SIG-M5 treated with dmso at 0.1 percent for 504 hours (cell line): ENCODE data around the gene WFDC5.
"Not testable (repeated sequence)": the region's sequence is repeated elsewhere in the genome, so short reads cannot be mapped to it uniquely, and the experiment has no call there.

Source experiments
- DNase-seq: peaks from one replicate; lab custom pipeline; 2025; ENCODE audit not compliant: unreplicated experiment; lab: John Stamatoyannopoulos, UW

Gene WFDC5

DNA sequence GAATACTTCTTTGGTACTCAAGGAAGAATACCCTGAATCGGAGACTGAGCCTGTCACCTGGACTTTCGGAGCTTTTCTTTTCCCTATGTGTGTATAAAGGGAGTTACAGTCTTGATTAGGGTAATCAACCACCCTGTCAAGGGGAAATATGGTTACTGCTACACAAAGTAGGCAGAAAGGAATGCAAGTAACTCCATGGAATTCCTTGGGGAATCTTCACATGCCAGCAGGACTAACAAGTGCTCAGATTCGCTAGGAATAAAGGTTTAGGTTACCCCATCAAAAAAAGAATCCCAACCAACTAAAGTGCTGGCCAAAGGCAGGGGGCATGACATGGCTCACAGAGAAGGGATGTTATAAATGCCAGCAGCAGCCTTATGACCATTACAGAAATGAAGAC lies 24.5 kb downstream of the WFDC5 start:
- no peak for DNase-seq

DNA sequence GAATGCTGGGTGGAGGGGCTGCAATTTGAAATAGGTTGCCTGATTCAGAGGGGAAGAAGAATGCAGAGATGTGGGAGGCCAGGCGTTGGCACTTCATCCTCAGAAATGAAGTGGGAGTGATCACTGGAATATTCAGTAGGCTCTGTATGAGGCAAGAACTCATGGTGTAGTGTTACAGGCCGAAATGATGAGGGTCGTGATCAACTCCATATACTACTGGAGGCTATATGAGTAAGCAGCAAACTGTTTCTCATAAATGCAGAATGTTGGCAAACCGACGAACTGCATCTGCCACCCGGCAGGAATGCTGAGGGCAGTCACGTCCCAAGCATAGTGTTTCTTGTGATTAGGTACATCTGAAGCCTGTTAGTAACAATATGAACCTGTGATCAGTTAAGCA lies 26.7 kb downstream of the WFDC5 start:
- DNase-seq: peak; percentile 17

DNA sequence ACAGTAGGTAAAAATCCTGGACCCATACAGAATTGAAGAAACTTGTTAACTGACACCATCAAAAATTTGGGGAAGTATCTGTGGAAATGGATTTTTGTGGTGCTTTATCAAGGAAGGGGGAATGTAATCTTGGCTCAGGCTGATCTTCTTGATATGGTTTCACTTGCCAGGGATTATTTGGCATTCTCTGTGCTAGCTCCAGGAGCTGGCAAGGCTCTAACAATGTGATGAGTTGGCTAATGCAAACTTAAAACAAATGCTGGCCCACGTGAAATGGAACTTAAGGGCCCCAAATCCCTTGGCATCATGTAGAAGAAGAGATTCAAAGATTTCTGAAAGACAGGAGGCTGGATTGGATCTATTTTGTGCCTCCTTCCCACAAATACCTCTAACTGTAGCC lies 27.2 kb downstream of the WFDC5 start:
- DNase-seq: no peak

DNA sequence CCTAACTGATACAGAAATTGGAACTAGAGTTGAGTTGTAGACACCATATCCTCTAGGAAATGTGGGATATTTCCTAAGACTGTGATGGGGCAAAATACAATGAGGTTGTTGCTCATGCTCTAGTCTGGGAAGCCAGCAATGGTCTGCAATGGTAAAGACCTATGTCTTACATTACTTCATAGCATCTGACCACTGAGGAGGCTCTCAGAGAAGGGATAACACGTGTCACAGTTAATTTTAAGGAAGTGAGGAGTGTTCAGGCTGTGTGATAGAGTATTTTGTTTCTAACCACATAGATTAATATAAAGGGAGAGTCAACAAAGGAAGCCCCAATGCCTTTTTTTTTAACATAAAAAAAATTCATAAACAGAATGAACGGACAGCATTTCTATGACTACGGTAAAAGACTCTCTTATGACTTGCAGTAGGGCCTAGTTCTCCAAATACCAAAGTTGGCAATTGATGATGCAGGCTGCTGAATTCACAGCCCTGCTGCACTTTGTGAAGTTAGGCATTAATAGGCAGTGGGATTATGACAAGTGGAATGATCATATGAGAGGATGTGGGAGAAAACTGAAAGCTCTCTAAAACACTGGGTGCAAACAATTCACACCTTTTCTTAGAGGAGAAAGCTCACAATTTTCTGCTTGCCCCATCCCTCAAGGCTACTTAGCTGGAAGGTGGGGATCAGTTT lies 27.7 kb downstream of the WFDC5 start:
- DNase-seq: peak; percentile 53

DNA sequence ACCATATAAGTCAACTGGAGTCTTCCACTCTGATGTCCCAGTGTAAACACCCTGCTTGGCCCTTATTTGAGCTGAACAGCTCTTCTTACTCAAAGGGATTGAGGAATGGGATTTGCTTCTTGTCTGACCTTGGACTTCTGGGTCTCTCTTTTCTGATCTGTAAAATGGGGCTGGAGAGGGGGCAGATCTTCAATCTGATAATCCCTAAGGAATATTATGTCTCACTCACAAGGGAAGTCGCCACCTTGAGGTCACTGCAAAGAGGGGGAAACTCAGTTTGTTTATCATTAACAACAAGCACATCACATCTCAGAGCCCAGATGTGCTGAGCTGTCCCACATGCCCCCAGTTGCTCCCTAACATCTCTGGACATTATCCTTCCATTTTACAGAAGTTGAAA lies 29.1 kb downstream of the WFDC5 start:
- DNase-seq: no peak

DNA sequence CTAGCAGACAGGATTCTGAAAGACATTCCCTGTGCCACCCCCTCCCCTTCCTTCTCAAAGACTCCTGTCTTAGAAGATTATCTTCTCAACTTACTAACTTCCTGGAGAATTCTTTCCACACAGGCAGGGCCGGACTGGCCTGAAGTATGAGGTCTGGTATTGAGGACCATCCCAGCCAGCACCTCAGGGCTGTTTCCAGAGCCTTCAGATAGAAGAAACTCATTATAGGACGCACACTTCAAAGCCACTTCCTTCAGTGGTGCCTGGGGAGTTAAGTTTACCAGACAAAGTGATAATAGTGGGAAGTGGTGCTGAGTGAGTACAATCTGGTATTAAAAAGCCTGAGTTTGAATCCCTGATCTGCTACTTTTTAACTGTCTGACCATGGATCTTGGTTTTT lies 29.7 kb downstream of the WFDC5 start:
- no peak for DNase-seq

DNA sequence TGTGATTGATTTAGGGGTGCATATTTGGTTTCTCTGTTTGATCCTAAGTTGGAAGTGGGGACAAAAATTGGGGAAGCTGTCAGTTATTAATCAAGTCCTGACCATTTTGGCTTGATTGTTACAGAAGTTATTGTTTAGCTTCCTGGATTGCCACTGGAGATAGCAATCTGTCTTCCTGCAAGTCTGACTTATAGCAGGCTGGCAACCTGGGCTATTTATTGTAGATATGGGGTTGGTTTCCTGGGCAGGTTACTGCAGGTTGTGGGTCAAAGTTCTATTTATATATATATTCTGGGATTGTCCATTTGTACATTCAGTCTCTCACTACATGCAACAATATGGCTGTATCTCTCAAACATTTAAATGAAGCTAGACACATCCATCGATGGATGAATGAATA lies 31.8 kb downstream of the WFDC5 start:
- no peak for DNase-seq

DNA sequence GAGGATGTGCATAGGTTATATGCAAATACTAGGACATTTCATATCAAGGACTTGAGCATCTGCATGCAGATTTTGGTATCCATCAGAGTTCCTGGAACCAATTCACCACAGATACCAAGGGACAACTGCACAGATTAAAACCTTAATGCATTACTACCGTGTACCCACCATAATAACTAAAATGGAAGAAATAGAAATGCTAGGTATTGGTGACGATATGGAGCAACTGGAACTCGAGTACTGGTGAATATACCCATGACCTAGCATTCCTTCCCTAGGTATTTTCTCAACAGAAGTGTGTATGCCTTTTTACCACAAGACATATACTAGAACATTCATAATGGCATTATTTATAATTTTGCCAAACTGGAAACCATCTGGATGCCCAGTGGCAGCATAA lies 32.5 kb downstream of the WFDC5 start:
- no peak for DNase-seq

DNA sequence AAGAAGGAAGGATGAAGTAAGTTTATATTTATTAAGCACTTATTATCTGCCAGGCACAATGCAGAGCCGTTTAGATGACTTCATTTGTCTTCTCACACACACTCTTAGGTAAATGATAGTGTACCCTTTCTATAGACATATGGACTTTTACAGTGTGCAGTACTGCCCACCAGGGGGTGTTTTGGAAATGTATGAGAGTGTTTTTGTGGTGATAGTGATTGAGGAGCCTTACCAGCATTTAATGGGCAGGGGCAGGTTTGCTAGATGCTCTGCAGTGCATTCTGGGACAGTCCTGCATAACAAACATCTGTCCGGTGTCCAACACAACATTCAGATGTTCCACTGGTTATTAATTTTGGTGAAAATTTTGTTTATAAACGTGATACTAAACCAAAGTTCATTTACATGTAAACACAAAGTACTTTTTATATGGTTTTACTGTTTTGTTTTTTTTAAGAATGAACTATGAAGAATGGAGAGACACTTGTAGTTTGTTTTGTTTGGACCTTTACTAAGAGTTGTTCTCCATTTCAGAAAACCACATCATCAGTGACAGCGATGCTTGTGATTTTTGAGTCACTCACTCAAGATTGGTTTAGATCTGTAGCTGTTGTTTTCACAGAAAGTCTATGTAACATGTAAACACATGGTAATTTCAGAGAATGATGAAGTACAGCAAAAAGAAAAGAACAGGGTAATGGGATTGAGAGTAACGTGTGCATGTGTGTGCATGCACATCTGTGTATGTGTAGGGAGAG lies 33.9 kb downstream of the WFDC5 start:
- peak; percentile 30 for DNase-seq

DNA sequence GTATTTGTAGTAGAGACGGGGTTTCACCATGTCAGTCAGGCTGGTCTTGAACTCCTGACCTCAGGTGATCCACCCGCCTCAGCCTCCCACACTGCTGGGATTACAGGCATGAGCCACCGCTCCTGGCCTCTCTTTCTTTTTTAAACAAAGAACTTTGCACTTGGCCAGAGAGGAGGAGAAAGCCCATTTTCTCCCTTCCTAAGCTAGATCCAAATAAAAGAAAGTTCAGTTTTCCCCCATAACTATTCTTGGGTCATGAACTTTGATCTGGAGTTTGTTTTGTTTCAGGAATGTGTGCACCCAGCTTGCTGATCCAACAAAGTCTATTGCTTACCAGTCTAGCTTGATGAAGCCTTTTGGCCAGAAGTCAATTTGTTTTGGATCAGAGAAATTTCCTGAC lies 37.4 kb downstream of the WFDC5 start:
- no peak for DNase-seq

DNA sequence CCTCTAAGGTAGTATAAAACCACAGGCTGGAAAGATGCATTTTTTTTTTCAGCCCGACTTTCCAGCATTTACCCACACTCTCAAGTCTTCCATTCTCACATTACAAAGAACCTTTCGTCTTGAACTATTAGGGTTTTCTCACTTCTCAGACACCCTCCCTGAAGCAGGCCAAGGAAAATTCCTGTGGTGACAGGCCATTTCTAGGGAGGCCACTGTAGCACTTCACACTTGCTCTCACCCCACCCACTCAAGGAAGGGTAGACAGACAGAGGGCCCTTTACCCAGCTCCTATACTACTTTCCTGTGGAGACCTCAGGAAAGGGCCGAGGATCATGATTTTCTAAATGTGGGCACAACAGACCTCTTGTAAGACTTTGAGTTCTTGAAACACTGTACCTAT lies 41.8 kb downstream of the WFDC5 start:
- no peak for DNase-seq

DNA sequence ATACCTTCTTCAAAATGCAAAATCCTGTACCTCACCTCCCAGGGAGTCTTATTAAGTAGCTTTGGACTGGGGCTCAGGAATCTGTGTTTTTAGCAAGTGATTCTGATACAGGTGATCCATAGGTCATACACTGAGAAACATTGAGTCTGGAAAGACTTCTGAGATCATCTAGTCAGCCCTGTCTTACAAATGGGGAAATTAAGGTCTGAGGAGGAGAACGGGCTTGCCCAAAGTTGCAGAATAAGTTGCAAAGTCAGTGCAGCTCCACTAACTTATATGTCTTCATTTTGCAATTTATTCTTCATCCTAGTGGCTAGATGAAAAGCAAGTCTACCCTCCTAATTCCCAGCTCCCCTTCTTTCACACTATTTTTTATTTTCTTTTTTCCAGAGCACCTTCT lies 42.9 kb downstream of the WFDC5 start:
- DNase-seq: no peak

DNA sequence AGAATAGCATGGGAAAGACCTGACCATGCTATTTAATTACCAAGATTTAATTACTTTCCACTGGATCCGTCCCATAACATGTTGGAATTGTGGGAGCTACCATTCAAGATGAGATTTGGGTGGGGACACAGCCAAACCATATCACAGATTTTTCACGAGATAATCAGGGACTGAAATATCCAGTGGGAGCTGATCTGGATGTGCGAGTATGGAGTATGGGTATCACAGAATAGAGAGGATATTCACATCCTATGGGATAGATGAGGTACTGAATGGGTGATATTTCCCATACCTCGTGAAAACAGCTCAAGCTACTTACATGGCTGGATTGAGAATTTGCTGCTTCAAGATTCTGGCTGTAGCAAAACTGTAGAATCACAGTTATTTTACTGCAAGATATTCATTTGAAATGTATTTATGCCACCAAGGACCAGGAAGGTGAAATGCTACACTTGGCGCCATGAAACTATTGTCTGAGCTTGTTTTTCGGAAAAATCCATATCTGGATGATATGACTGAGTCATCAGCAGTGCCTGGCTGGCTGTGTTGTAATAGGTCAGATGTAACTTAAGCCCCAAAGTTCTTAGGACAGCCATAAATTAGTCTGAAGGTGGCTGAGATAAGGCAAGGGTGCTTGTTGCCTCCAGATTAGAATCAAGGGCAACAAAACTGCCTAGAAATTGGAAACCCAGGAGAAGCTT lies 43.9 kb downstream of the WFDC5 start:
- DNase-seq: no peak

DNA sequence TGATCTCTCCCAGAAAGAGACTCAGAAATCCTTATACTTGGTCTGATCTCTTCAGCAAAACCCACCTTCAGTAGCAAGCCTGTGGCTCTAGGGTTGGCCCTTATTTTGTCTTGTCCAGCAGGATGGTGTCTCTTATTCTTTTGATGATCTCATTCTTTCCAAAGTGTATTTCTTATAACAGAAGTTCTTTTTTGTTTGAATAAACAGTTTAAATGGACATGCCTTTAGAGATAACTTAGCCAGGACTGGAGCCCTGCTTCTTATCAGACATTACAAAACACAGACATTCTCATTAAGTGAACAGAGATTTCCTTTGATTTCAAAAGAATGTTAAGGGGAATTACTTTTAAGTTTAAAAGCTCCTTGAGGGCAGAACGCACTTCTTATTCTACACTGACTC lies 45.7 kb downstream of the WFDC5 start:
- no peak for DNase-seq

DNA sequence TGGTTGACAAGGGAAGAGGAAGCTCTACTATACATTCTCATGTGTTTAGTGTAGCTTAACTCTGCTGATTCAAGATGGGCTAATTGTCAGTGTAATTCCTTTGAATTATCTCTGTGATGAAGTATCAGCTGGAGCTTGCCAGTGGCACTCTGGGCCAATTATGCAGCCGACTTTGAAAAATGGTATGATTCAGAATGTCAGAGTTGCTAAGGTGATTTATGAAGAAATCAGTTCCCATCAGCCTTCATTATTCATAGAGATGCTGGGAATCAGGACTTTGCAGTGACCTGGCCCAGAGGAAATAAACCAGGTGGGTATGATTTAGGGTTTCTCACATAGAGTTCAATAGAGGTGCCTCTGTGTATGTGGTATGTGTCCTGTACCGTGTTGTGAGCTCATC lies 47.4 kb downstream of the WFDC5 start:
- no peak for DNase-seq

DNA sequence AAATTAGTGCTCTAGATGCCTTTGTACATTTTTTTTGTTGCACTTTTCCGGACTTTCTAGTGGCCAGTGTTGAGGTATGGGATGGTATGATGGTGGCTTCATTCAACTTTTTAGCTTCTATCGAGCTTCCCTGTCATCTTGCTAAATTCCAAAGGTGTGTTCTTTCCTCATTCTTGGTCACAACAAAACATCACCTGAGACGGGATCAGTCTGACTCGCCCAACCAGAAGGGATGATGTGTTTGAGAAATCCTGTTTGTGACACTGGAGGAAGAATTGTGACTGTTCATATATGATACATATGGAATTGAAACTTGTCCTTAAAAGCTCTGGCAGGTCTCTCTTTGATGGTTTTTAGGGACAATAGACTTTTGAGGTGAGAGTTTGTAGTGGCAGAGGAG lies 47.9 kb downstream of the WFDC5 start:
- DNase-seq: no peak

DNA sequence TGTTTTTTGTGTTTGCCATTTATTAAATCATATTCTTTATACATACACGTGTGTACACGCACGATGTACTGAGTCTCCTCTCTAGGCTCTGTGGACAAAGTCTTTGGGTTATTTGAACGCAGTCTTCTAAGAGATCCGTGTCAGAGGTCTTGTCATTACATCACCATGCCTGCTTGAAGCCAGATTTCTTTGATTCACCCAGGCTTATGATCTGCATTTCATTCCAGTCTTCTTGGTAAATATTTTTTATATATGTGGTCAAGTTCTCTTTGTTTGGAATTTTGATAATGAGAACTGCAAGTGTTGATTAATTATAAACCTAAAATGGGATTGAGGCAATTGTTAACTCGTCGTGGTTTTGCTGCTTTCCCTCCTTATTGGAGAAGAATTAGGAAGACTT lies 48.6 kb downstream of the WFDC5 start:
- no peak for DNase-seq

DNA sequence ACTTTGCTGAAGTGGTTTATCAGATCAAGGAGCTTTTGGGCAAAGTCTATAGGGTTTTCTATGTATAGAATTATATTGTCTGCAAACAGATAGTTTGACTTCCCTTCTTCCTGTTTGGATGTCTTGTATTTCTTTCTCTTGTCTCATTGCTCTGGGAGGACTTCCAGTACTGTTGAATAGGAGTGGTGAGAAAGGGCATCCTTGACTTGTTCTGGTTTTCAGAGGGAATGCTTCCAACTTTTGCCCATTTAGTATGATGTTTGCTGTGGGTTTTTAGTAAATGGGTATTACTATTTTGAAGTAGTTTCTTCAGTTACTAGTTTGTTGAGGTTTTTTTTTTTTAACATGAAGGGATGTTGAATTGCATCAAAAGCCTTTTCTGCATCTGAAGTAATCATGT lies 50.2 kb downstream of the WFDC5 start:
- no peak for DNase-seq

DNA sequence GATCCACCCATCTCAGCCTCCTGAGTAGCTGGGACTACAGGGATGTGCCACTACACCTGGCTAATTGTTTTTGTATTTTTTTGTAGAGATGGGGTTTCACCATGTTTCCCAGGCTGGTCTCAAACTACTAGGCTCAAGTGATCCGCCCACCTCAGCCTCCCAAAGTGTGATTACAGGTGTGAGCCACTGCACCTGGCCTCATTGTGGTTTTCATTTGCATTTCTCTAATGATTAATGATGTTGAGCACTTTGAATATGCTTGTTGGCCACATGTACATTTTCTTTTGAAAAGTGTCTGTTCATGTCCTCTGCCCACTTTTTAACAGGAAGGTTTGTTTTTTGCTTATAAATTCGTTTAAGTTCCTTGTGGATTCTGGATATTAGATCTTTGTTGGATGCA lies 51.9 kb downstream of the WFDC5 start:
- DNase-seq: not testable (repeated sequence)

DNA sequence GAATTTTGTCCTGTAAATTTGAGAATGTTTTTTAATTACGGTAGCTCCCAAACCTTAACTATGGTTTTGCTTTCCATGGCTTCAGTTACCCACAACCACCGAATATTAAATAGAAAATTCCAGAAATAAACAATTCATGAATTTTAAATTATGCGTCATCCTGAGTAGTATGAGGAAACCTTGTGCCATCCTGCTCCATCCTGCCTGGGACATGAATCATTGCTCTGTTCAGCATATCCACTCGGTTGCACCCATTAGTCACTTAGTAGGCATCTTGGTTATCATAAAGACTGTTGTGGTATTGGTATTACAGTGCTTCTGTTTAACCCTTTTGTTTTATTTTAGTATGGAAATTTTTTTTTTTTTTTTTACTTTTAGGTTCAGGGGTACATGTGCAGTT lies 53.7 kb downstream of the WFDC5 start:
- no peak for DNase-seq

DNA sequence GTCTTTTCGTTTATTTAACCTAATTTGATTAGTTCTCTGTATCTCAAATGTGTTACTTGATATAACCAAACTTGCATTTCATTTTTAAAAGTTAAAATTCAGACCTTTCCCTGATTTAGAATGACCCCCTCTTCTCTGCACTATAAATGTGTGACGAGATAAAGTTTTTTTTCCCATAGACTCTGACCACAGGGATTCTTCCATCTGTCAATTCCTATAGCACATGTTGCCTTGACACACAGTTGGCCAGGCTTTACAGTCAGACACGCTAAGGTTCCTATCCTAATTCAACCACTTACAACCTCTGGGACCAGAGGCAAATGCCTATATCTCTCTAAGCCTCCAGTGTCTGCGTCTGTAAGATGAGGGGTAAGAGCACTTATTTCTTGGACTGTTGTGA lies 54.7 kb downstream of the WFDC5 start:
- no peak for DNase-seq
